ENCODE results near the gene SLC30A7.
"Not testable (repeated sequence)": the region's sequence is repeated elsewhere in the genome, so short reads cannot be mapped to it uniquely, and the experiment has no call there.

- not testable (repeated sequence) for TF ChIP-seq CTCF (IDR thresholded peaks at IDR 0.05; ENCODE audit: insufficient read depth, low read depth, low read length); EZH2 (IDR thresholded peaks at IDR 0.05; ENCODE audit: insufficient read depth, low read length)
Measured at GRCh38 chr1:100855116-100855515, 40.8 kb upstream of the SLC30A7 start.
